ENCODE data around the gene PLXNA4. TPM values are rescaled to one million over a fixed set of nuclear protein-coding genes. Genes with fewer than 3 reads are reported as not detected.
A peak's percentile ranks its signal among the peaks of the same experiment; 100 is the strongest.

The PLXNA4 gene
- total and polyA plus RNA-seq, 2 experiments from 2014 or later = 0.08 to 0.80 TPM

DNA sequence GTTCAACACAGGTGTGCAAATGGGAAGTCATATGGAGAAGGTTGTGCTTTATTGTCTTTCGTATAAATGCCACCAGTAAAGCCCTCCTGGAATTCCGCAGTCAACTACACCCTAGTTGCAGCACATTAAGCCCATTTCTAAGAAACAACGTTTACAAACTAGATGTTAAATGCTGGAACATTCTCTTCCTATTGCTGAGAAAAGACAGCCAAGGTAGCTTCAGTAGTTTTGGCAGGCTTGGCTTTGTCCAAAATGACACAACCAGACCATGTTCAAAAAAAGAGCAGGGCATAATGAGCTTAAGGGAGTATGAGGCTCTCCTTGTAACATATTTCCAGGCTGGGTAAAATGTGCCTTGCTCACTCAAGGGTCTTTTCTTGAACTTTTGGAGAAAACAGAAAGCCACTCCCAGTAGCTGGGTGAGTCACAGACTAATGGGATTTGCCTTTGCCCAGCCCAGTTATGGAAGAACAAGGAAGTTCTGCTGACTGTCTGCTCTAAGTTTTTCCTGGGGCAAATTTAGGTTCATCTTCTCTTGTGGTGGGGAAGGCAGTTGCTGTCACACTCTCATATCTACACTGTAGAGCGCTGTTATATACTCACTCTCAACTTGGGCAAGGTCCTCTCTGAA is 238.7 kb downstream of the PLXNA4 start:
- ATAC-seq (no peak), DNase-seq (ENCODE audit: low spot score) (no peak)
- no peak overlapping the region for H3K27ac ChIP-seq (ENCODE audit: low read depth)
- H3F3A ChIP-seq (replicated peaks; ENCODE audit: low read depth) = no peaks in the 10 kb centered on the region
- H3K9me3 Mint-ChIP-seq = no peaks in the 10 kb centered on the region
- peak overlapping the region; percentile 43; the same call in 1 of the 2 replicates for H2AFZ ChIP-seq
- no peaks in the 10 kb centered on the region for H3K27me3 ChIP-seq (ENCODE audit: insufficient read depth)
- H3K4me3 ChIP-seq = no peak overlapping the region
- H3K79me2 ChIP-seq (replicated peaks; ENCODE audit: insufficient read depth) = no peaks in the 10 kb centered on the region
- 0 out of 2 replicates have a peak, but pooled peaks cover 4% of the 10 kb centered on the region for H3K9me2 ChIP-seq (ENCODE audit: insufficient read depth)
- no peak overlapping the region for H3K4me2 ChIP-seq
- H3K4me1 ChIP-seq (ENCODE audit: insufficient read depth) = no peaks in the 10 kb centered on the region
- H3K36me3 Mint-ChIP-seq (ENCODE audit: low read depth) = no peaks in the 10 kb centered on the region
- H3K27ac Mint-ChIP-seq = no peak overlapping the region
- H3K27me3 Mint-ChIP-seq (ENCODE audit: insufficient read depth, low read depth, poor library complexity) = peaks cover 3% of the 10 kb centered on the region
- no peaks in the 10 kb centered on the region; the same call in 2 of the 3 replicates for H3K4me1 Mint-ChIP-seq
- no peaks in the 10 kb centered on the region for H3K36me3 ChIP-seq (ENCODE audit: insufficient read depth)
- TF ChIP-seq JUNB (IDR thresholded peaks at IDR 0.05; ENCODE audit: unreplicated experiment) = no peak
- TF ChIP-seq EZH2 (IDR thresholded peaks at IDR 0.05; ENCODE audit: low read depth, unreplicated experiment) = no peak
- TF ChIP-seq, protein P1, sequence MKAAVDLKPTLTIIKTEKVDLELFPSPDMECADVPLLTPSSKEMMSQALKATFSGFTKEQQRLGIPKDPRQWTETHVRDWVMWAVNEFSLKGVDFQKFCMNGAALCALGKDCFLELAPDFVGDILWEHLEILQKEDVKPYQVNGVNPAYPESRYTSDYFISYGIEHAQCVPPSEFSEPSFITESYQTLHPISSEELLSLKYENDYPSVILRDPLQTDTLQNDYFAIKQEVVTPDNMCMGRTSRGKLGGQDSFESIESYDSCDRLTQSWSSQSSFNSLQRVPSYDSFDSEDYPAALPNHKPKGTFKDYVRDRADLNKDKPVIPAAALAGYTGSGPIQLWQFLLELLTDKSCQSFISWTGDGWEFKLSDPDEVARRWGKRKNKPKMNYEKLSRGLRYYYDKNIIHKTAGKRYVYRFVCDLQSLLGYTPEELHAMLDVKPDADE (IDR thresholded peaks at IDR 0.05) = no peak
- TF ChIP-seq STAT1 (IDR thresholded peaks at IDR 0.05; ENCODE audit: unreplicated experiment) = no peak
- TF ChIP-seq NANOG (IDR thresholded peaks at IDR 0.05; ENCODE audit: borderline replicate concordance) = no peak
- no peak for TF ChIP-seq ZNF331 (CRISPR knock-in tag; IDR thresholded peaks at IDR 0.05; ENCODE audit: low read depth)
- no peaks in the 10 kb centered on the region for H4K20me1 ChIP-seq (replicated peaks; ENCODE audit: insufficient read depth)
- H3K4me3 Mint-ChIP-seq = no peak overlapping the region

DNA sequence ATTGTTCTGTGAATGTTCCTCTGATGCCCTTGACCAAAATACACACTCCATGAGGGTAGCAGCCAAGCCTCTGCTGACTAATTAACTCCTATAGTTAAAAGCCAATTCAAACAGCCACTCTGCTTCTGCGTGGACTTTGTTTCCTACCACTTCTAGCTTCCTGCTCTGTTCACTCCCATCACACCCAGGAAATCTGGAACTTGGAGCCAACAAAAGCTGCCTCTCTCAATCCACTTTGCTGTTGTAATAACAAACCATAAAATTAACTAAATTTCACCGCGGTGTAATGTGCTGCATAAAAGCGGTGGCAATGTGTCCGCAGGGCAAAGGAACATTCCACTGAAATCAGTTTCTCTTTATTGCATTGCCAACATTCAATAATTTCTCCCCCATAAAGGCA is 239.5 kb downstream of the PLXNA4 start:
- Mint-ChIP-seq H3K9me3 (no peaks in the 10 kb centered on the region), H3K27me3 (ENCODE audit: insufficient read depth, low read depth, poor library complexity) (peaks cover 3% of the 10 kb centered on the region), H3K36me3 (ENCODE audit: low read depth) (no peaks in the 10 kb centered on the region), H3K27ac (no peak overlapping the region), H3K4me1 (no peaks in the 10 kb centered on the region; the same call in 2 of the 3 replicates), H3K4me3 (no peak overlapping the region)
- H2AFZ ChIP-seq = no peak overlapping the region
- H3K27ac ChIP-seq (ENCODE audit: low read depth) = no peak overlapping the region
- H3K27me3 ChIP-seq (ENCODE audit: insufficient read depth) = no peaks in the 10 kb centered on the region
- no peak overlapping the region for H3K4me2 ChIP-seq
- no peak overlapping the region for H3K4me3 ChIP-seq
- DNase-seq (ENCODE audit: low spot score) (no peak), ATAC-seq (no peak)
- no peaks in the 10 kb centered on the region for H4K20me1 ChIP-seq (replicated peaks; ENCODE audit: insufficient read depth)
- no peaks in the 10 kb centered on the region for H3K79me2 ChIP-seq (replicated peaks; ENCODE audit: insufficient read depth)
- no peaks in the 10 kb centered on the region for H3K4me1 ChIP-seq (ENCODE audit: insufficient read depth)
- no peaks in the 10 kb centered on the region for H3K36me3 ChIP-seq (ENCODE audit: insufficient read depth)
- 0 out of 2 replicates have a peak, but pooled peaks cover 4% of the 10 kb centered on the region for H3K9me2 ChIP-seq (ENCODE audit: insufficient read depth)
- no peaks in the 10 kb centered on the region for H3F3A ChIP-seq (replicated peaks; ENCODE audit: low read depth)
- TF ChIP-seq POLR2AphosphoS5 (IDR thresholded peaks at IDR 0.05; ENCODE audit: low read depth) = no peak
- TF ChIP-seq ZNF114 (CRISPR knock-in tag; IDR thresholded peaks at IDR 0.05) = no peak
- TF ChIP-seq, protein P2, sequence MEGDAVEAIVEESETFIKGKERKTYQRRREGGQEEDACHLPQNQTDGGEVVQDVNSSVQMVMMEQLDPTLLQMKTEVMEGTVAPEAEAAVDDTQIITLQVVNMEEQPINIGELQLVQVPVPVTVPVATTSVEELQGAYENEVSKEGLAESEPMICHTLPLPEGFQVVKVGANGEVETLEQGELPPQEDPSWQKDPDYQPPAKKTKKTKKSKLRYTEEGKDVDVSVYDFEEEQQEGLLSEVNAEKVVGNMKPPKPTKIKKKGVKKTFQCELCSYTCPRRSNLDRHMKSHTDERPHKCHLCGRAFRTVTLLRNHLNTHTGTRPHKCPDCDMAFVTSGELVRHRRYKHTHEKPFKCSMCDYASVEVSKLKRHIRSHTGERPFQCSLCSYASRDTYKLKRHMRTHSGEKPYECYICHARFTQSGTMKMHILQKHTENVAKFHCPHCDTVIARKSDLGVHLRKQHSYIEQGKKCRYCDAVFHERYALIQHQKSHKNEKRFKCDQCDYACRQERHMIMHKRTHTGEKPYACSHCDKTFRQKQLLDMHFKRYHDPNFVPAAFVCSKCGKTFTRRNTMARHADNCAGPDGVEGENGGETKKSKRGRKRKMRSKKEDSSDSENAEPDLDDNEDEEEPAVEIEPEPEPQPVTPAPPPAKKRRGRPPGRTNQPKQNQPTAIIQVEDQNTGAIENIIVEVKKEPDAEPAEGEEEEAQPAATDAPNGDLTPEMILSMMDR (conservative IDR thresholded peaks at IDR 0.05; ENCODE audit: low read depth in 2 of 2) = no peak
- TF ChIP-seq STAT1 (IDR thresholded peaks at IDR 0.05; ENCODE audit: unreplicated experiment) = no peak
- no peak for TF ChIP-seq ZNF331 (CRISPR knock-in tag; IDR thresholded peaks at IDR 0.05; ENCODE audit: low read depth)
- TF ChIP-seq, protein P3, sequence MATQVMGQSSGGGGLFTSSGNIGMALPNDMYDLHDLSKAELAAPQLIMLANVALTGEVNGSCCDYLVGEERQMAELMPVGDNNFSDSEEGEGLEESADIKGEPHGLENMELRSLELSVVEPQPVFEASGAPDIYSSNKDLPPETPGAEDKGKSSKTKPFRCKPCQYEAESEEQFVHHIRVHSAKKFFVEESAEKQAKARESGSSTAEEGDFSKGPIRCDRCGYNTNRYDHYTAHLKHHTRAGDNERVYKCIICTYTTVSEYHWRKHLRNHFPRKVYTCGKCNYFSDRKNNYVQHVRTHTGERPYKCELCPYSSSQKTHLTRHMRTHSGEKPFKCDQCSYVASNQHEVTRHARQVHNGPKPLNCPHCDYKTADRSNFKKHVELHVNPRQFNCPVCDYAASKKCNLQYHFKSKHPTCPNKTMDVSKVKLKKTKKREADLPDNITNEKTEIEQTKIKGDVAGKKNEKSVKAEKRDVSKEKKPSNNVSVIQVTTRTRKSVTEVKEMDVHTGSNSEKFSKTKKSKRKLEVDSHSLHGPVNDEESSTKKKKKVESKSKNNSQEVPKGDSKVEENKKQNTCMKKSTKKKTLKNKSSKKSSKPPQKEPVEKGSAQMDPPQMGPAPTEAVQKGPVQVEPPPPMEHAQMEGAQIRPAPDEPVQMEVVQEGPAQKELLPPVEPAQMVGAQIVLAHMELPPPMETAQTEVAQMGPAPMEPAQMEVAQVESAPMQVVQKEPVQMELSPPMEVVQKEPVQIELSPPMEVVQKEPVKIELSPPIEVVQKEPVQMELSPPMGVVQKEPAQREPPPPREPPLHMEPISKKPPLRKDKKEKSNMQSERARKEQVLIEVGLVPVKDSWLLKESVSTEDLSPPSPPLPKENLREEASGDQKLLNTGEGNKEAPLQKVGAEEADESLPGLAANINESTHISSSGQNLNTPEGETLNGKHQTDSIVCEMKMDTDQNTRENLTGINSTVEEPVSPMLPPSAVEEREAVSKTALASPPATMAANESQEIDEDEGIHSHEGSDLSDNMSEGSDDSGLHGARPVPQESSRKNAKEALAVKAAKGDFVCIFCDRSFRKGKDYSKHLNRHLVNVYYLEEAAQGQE (IDR thresholded peaks at IDR 0.05; ENCODE audit: unreplicated experiment) = no peak

Data from GM23338 (cell line).